RWPE1 (cell line): ENCODE results near the gene UHMK1.
"Not testable (repeated sequence)": the region's sequence is repeated elsewhere in the genome, so short reads cannot be mapped to it uniquely, and the experiment has no call there.

ENCODE experiments used
- CTCF ChIA-PET: fragments of 350-600 bp; sonication (Branson Sonifier 250); formaldehyde crosslinking; extraction: SDS; loops from one replicate; lab custom pipeline; 2021; lab: Yijun Ruan, JAX
- POLR2A ChIA-PET: fragments of 400-600 bp; formaldehyde crosslinking; extraction: SDS; loops from one replicate; lab custom pipeline; 2020; ENCODE audit warnings: antibody characterized with exemption; ENCODE audit not compliant: low non-redundant PET; lab: Yijun Ruan, JAX
- DNase-seq: peaks from one replicate; pipeline ENCODE4 v3.0.0; 2012; ENCODE audit warnings: low spot score
- H3K27ac ChIP-seq: fragments of 450-650 bp; 2 replicates; pipeline ENCODE4 v1.5.1; 2017
- CTCF ChIP-seq: fragments of 450-650 bp; conservative IDR thresholded peaks from 2 replicates; pipeline ENCODE4 v1.5.1; 2017; ENCODE audit warnings: low read depth, mild to moderate bottlenecking

The UHMK1 gene

GRCh38 chr1:162566870-162567269 lies 69.3 kb downstream of the UHMK1 start:
- no peak for DNase-seq
- POLR2A ChIA-PET: no interaction called here
- H3K27ac ChIP-seq: no peak overlapping the region
- TF ChIP-seq CTCF: no peak
- CTCF ChIA-PET: interaction anchor here (0.5 to 0.8 kb wide), 3 partner anchors 14 to 124 kb away, joined by 3 to 4 read pairs (median 3); no protein-coding TSS in a partner anchor

DNA sequence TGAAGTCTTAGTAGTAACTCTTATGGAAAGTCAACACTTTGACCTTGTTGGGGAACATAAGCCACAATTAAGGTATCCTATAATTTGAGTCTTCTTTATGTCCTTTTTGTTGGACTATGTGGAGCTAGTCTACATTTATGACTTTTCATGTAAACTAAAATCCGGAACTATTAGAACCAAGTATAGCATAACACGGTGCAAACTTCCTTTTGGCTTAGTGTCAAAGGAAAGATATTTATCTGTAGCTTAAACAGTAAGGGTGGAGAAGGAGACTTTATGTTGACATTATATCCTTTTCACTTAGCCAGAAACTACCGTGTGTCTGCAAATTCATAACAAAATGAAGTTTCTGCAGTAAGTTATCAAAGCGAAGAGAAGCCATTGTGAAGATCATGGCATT lies 71.2 kb downstream of the UHMK1 start:
- no peak for TF ChIP-seq CTCF
- ChIA-PET CTCF (no interaction called here), POLR2A (no interaction called here)
- no peak overlapping the region for H3K27ac ChIP-seq
- DNase-seq: no peak

- ChIA-PET CTCF (no interaction called here), POLR2A (no interaction called here)
- no peak for DNase-seq
- no peak overlapping the region for H3K27ac ChIP-seq
- TF ChIP-seq CTCF: no peak
These were observed 73.1 kb downstream of the UHMK1 start for GRCh38 chr1:162570718-162571117.

DNA sequence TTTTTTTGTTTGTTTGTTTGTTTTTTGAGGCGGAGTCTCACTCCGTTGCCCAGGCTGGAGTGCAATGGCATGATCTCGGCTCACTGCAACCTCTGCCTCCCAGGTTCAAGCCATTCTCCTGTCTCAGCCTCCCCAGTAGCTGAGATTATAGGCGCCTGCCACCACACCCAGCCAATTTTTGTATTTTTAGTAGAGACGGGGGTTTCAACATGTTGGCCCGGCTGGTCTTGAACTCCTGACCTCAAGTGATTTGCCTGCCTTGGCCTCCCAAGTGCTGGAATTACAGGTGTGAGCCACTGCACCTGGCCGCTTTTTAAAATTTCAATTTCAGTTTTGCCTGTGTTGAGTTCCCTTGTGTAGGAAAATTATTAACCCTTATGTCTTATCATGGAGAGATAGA lies 73.5 kb downstream of the UHMK1 start:
- CTCF ChIA-PET, POLR2A ChIA-PET, DNase-seq: not testable (repeated sequence)
- 0 out of 2 replicates have a peak overlapping the region, but pooled peaks have one; percentile 31 for H3K27ac ChIP-seq

DNA sequence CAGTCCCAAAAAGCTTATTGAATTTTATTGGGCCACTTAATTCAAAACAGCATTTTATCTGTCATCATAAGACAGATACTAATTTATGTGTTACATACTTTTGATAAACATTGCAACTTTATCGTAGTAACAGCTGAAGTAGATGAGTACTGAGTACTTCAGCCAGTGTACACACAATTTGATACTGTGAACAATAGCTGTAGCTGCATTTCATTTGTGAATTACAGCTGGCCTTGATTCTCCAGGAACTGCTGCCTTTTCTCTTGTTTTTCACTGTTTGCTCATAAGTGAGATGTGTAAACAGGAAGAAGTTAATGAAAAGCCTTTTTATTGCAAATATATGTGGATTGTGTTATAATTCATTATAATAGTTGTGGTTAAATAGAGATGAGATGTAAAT lies 74.1 kb downstream of the UHMK1 start:
- CTCF ChIA-PET: no interaction called here
- POLR2A ChIA-PET: no interaction called here

GRCh38 chr1:162573136-162573535 lies 75.5 kb downstream of the UHMK1 start:
- POLR2A ChIA-PET: no interaction called here
- no peak for DNase-seq
- CTCF ChIA-PET: no interaction called here
- no peak overlapping the region for H3K27ac ChIP-seq
- TF ChIP-seq CTCF: no peak

More for the DNA sequence above, 74.1 kb downstream of the UHMK1 start:
- H3K27ac ChIP-seq: no peak overlapping the region
- no peak for TF ChIP-seq CTCF
- DNase-seq: no peak

DNA sequence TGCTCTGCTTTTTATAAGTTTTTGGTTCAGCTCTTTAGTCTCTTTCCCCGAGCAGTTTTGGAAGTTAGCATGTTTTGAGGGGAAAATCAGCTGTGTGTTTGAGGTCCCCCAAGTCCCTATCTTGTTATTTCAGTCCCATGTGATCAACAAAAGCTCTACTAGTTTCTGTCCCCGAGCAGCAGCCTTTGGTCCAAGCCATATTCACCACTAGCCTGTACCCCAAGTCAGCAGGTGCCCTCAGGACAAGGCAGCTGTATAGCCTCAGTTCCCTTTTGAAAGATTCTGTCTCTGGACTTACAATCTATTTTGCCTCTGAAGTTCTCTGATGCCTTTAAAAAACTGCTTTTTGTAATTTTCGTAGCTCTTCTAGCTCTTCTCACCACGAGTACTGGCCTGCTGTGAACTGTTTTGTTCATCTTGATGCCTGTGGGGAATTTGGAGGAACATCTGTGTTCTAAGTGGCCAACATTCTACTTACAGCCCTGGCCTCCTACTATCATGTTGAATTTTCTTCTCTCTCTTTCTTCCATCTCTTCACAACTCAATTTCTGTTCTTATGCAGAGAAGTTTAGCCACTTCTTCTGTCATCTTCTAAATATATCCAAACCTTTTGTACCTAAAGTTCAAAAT lies 80.6 kb downstream of the UHMK1 start:
- ChIA-PET CTCF (no interaction called here), POLR2A (no interaction called here)
- no peak overlapping the region for H3K27ac ChIP-seq
- TF ChIP-seq CTCF: no peak
- no peak for DNase-seq
